IMR-90 (cell line): ENCODE results near the gene CASK. TPM values are rescaled to one million over a fixed set of nuclear protein-coding genes. Genes with fewer than 3 reads are reported as not detected.
A peak's percentile ranks its signal among the peaks of the same experiment; 100 is the strongest.

Experiments used
- ATAC-seq: fragments of 200-7000 bp; cut with Tn5 transposase; 2 replicates; pipeline ENCODE4 v1.9.1; 2020; ENCODE audit warnings: low read depth, mild to moderate bottlenecking, moderate library complexity
- BruUV-seq: library from RNA; stranded (reverse); fragments of 400-500 nt; replicated peaks from 2 replicates; lab custom pipeline; 2021; lab: Mats Ljungman, UMichigan
- CTCF ChIA-PET: fragments of 300-600 bp; formaldehyde crosslinking; extraction: SDS; loops from one replicate; lab custom pipeline; 2021; ENCODE audit warnings: antibody characterized with exemption; lab: Yijun Ruan, JAX
- POLR2A ChIA-PET: fragments of 300-600 bp; sonication (Branson Sonifier 250); formaldehyde crosslinking; loops from one replicate; lab custom pipeline; 2022; ENCODE audit warnings: antibody characterized with exemption; ENCODE audit not compliant: unreplicated experiment; lab: Charles Lee
- DNase-seq: peaks from one replicate; pipeline ENCODE4 v3.0.0; 2013
- H2AFZ ChIP-seq: replicated peaks from 2 replicates; pipeline ENCODE3; 2013; ENCODE audit warnings: low read length, mild to moderate bottlenecking; ENCODE audit not compliant: poor library complexity
- H2AK5ac ChIP-seq: 2 replicates; pipeline ENCODE4 v1.6.1; 2013; ENCODE audit warnings: low read depth, low read length, inconsistent platforms
- H2AK9ac ChIP-seq: replicated peaks from 2 replicates; pipeline ENCODE3; 2013; ENCODE audit warnings: mild to moderate bottlenecking, low read depth, low read length, moderate library complexity; ENCODE audit not compliant: poor library complexity
- H2BK120ac ChIP-seq: 2 replicates; pipeline ENCODE4 v1.6.1; 2013; ENCODE audit warnings: low read depth, low read length, inconsistent platforms
- H2BK15ac ChIP-seq: 3 replicates; pipeline ENCODE4 v1.6.1; 2013; ENCODE audit warnings: low read depth, low read length, inconsistent platforms
- H2BK20ac ChIP-seq: 2 replicates; pipeline ENCODE4 v1.6.1; 2013; ENCODE audit warnings: low read depth, mild to moderate bottlenecking, inconsistent platforms, low read length, moderate library complexity
- H2BK5ac ChIP-seq: 2 replicates; pipeline ENCODE4 v1.6.1; 2013; ENCODE audit warnings: mild to moderate bottlenecking, low read depth, low read length, inconsistent platforms; ENCODE audit not compliant: poor library complexity, severe bottlenecking
- H3K14ac ChIP-seq: replicated peaks from 2 replicates; pipeline ENCODE4 v1.6.1; 2013; ENCODE audit warnings: low read depth, low read length, inconsistent platforms
- H3K18ac ChIP-seq: 2 replicates; pipeline ENCODE4 v1.6.1; 2013; ENCODE audit warnings: low read depth, low read length, control low read depth
- H3K23ac ChIP-seq: 2 replicates; pipeline ENCODE4 v1.6.1; 2013; ENCODE audit warnings: low read depth, low read length, inconsistent platforms
- H3K27ac ChIP-seq: 2 replicates; pipeline ENCODE4 v1.5.1; 2013; ENCODE audit warnings: mild to moderate bottlenecking, control low read depth, low read length; ENCODE audit not compliant: insufficient read depth
- H3K27me3 ChIP-seq: 2 replicates; pipeline ENCODE4 v1.6.1; 2013; ENCODE audit warnings: low read length; ENCODE audit not compliant: control insufficient read depth, insufficient read depth
- H3K36me3 ChIP-seq: 2 replicates; pipeline ENCODE4 v1.6.1; 2013; ENCODE audit warnings: low read length, mixed read lengths; ENCODE audit not compliant: control insufficient read depth, insufficient read depth
- H3K4ac ChIP-seq: 2 replicates; pipeline ENCODE4 v1.6.1; 2013; ENCODE audit warnings: low read depth, low read length, inconsistent platforms
- H3K4me1 ChIP-seq: 2 replicates; pipeline ENCODE4 v1.6.1; 2013; ENCODE audit warnings: low read length, mixed read lengths; ENCODE audit not compliant: control insufficient read depth, insufficient read depth
- H3K4me2 ChIP-seq: 2 replicates; pipeline ENCODE4 v1.6.1; 2013; ENCODE audit warnings: low read depth, mild to moderate bottlenecking, control low read depth, low read length, moderate library complexity
- H3K4me3 ChIP-seq: 2 replicates; pipeline ENCODE4 v1.5.1; 2013; ENCODE audit warnings: low read depth, mild to moderate bottlenecking, control low read depth, low read length, moderate library complexity; ENCODE audit not compliant: insufficient read depth
- H3K56ac ChIP-seq: 2 replicates; pipeline ENCODE4 v1.6.1; 2013; ENCODE audit warnings: low read length, inconsistent platforms; ENCODE audit not compliant: insufficient read depth; ENCODE audit errors: extremely low read depth
- H3K79me1 ChIP-seq, 2 experiments: 2 replicates each; pipeline ENCODE4 v1.6.1; 2013; ENCODE audit warnings: low read length in 2 of 2, inconsistent platforms in 1 of 2, low read depth in 1 of 2
- H3K9ac ChIP-seq: 2 replicates; pipeline ENCODE4 v1.6.1; 2013; ENCODE audit warnings: low read depth, low read length, control low read depth
- H3K9me1 ChIP-seq: 2 replicates; pipeline ENCODE4 v1.6.1; 2013; ENCODE audit warnings: low read length, inconsistent platforms; ENCODE audit not compliant: insufficient read depth
- H3K9me3 ChIP-seq: 2 replicates; pipeline ENCODE4 v1.6.1; 2013; ENCODE audit warnings: low read length; ENCODE audit not compliant: control insufficient read depth, insufficient read depth
- H4K20me1 ChIP-seq: 2 replicates; pipeline ENCODE4 v1.6.1; 2013; ENCODE audit warnings: low read length, inconsistent platforms; ENCODE audit not compliant: insufficient read depth
- H4K5ac ChIP-seq: 2 replicates; pipeline ENCODE4 v1.6.1; 2013; ENCODE audit warnings: mild to moderate bottlenecking, low read depth, low read length, control low read depth
- H4K8ac ChIP-seq, 2 experiments: 2 replicates each; pipeline ENCODE4 v1.6.1; 2013; ENCODE audit warnings: low read depth in 2 of 2, low read length in 2 of 2, control low read depth in 1 of 2, inconsistent platforms in 1 of 2
- H4K91ac ChIP-seq: 2 replicates; pipeline ENCODE4 v1.6.1; 2013; ENCODE audit warnings: low read depth, low read length, inconsistent platforms; ENCODE audit not compliant: insufficient read depth
- BHLHE40 ChIP-seq: fragments of 150-350 bp; IDR thresholded peaks from 2 replicates; pipeline ENCODE4 v1.6.1; 2016; ENCODE audit warnings: mild to moderate bottlenecking, low read depth, low read length
- CEBPB ChIP-seq: IDR thresholded peaks from 2 replicates; pipeline ENCODE4 v1.6.1; 2012; ENCODE audit warnings: low read depth, low read length, improper control_type of control experiment
- CHD1 ChIP-seq: IDR thresholded peaks from 2 replicates; pipeline ENCODE4 v1.6.1; 2012; ENCODE audit warnings: low read depth, low read length, improper control_type of control experiment
- CTCF ChIP-seq: conservative IDR thresholded peaks from 2 replicates; pipeline ENCODE4 v1.5.1; 2012; ENCODE audit warnings: mild to moderate bottlenecking, low read depth, low read length, improper control_type of control experiment
- ELK1 ChIP-seq: fragments of 150-350 bp; IDR thresholded peaks from 2 replicates; pipeline ENCODE4 v1.6.1; 2016; ENCODE audit warnings: low read depth, mild to moderate bottlenecking, low read length, moderate library complexity, borderline replicate concordance
- FOS ChIP-seq: fragments of 150-350 bp; IDR thresholded peaks from 2 replicates; pipeline ENCODE4 v1.6.1; 2016; ENCODE audit warnings: low read depth, low read length
- MAFK ChIP-seq: IDR thresholded peaks from 2 replicates; pipeline ENCODE4 v1.6.1; 2012; ENCODE audit warnings: low read depth, low read length, improper control_type of control experiment
- MAZ ChIP-seq: IDR thresholded peaks from 2 replicates; pipeline ENCODE4 v1.6.1; 2012; ENCODE audit warnings: low read depth, mild to moderate bottlenecking, low read length, improper control_type of control experiment, moderate library complexity, borderline replicate concordance
- MXI1 ChIP-seq: IDR thresholded peaks from 2 replicates; pipeline ENCODE4 v1.6.1; 2012; ENCODE audit warnings: low read depth, mild to moderate bottlenecking, low read length, moderate library complexity, borderline replicate concordance
- NFE2L2 ChIP-seq: fragments of 150-350 bp; IDR thresholded peaks from 2 replicates; pipeline ENCODE4 v1.6.1; 2016; ENCODE audit warnings: low read depth, mild to moderate bottlenecking, low read length
- POLR2A ChIP-seq: IDR thresholded peaks from 2 replicates; pipeline ENCODE4 v1.6.1; 2012; ENCODE audit warnings: mild to moderate bottlenecking, low read depth, low read length
- RAD21 ChIP-seq: IDR thresholded peaks from 2 replicates; pipeline ENCODE4 v1.6.1; 2012; ENCODE audit warnings: low read length, improper control_type of control experiment
- RCOR1 ChIP-seq: IDR thresholded peaks from 2 replicates; pipeline ENCODE4 v1.6.1; 2012; ENCODE audit warnings: mild to moderate bottlenecking, low read length, improper control_type of control experiment; ENCODE audit not compliant: insufficient replicate concordance
- RFX5 ChIP-seq: IDR thresholded peaks from 2 replicates; pipeline ENCODE4 v1.8.0; 2012; ENCODE audit warnings: low read depth, mild to moderate bottlenecking, low read length, moderate library complexity
- SMC3 ChIP-seq: fragments of 150-350 bp; IDR thresholded peaks from 2 replicates; pipeline ENCODE4 v1.6.1; 2016; ENCODE audit warnings: low read depth, mild to moderate bottlenecking, antibody characterized with exemption, low read length, moderate library complexity
- WGBS, 2 experiments: methylation state at CpG; one replicate each; pipeline versions ENCODE4 v1.1.5 to v1.1.7; 2013; ENCODE audit warnings: missing lambda C conversion rate in 2 of 2; ENCODE audit not compliant: insufficient read length in 1 of 2; ENCODE audit errors: extremely low coverage in 2 of 2; 5-methylcytosine and 5-hydroxymethylcytosine counted together
- dilution Hi-C: fragments of 300-500 bp; cut with HindIII; formaldehyde crosslinking; loops from one replicate; pipeline ENCODE4 v1.14.3; 2018; ENCODE audit warnings: low sequenced_read_pairs; ENCODE audit not compliant: unreplicated experiment
- in situ Hi-C: fragments of 300-500 bp; cut with MboI; formaldehyde crosslinking; loops from 3 replicates; pipeline ENCODE4 v1.14.3; 2019; ENCODE audit warnings: low sequenced_read_pairs, inconsistent platforms, mixed read lengths
- intact Hi-C: fragments of 100-400 bp; cut with micrococcal nuclease; formaldehyde crosslinking; loops from 2 replicates; pipeline ENCODE4 v1.10.0; 2022
- polyA plus RNA-seq, 3 experiments: library from polyadenylated mRNA; depleted of rRNA; stranded (reverse); fragments of >200 nt; gene quantifications; 2 replicates each; pipeline ENCODE4 v1.2.3, GENCODE V29; 2012; ENCODE audit warnings: low replicate concordance in 1 of 3
- total RNA-seq: library from RNA; depleted of rRNA; stranded (reverse); fragments of >200 nt; gene quantifications from 2 replicates; pipeline ENCODE4 v1.2.3, GENCODE V29; 2012
- TF ChIP-seq, protein P1 (sequence below): fragments of 150-350 bp; IDR thresholded peaks from 2 replicates; pipeline ENCODE4 v1.6.1; 2017; ENCODE audit warnings: mild to moderate bottlenecking, antibody characterized with exemption, low read length, low read depth

CASK gene
- total and polyA plus RNA-seq, 2 of the 4 experiments (the other 2 are of a cell fraction) = 9.4 to 17.7 TPM

DNA sequence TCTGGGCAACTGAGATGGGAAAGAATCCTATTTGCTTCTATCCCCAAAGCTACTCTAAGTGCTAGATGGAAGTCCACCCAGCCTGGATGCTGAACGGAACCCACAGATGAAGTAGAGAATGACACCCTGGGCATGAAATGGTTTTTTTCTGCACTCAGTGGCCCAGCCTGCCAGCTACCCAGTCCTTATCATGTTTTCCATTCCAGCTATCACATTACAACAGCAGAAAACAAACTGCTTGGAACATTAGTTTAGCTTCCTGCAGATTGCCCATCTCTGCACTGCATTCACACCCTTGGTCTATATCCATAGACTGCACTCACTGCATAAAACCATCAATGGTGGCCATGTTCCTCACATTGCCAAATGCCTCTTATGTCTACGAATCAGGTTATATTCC, 397.1 kb downstream of the CASK start:
- no peak overlapping the region for H4K5ac ChIP-seq
- H3K23ac ChIP-seq = no peak overlapping the region
- H2BK5ac ChIP-seq = no peak overlapping the region
- dilution Hi-C loops = no loop called here
- no peak overlapping the region for H3K56ac ChIP-seq
- peaks cover 16% of the 10 kb centered on the region for H3K36me3 ChIP-seq
- in situ Hi-C loops = no loop called here
- H3K27me3 ChIP-seq = peaks cover 9% of the 10 kb centered on the region
- no peak overlapping the region for H3K9ac ChIP-seq
- no CpG with 5 or more reads among the region's 2 CpGs for WGBS, 2 experiments
- H2AFZ ChIP-seq = no peak overlapping the region
- ATAC-seq = no peak
- 0 out of 4 replicates have a peak overlapping the region, but pooled peaks of 1 of the 2 experiments have one; percentile 3 for H4K8ac ChIP-seq
- ChIA-PET CTCF (interaction anchor here (0.9 kb wide), 1 partner anchor 14 kb away, joined by 3 read pairs; no protein-coding TSS in a partner anchor), POLR2A (no interaction called here)
- H4K20me1 ChIP-seq = no peaks in the 10 kb centered on the region; the same call in 1 of the 2 replicates
- no peak overlapping the region for H3K27ac ChIP-seq
- peak overlapping the region; percentile 56; the same call in 1 of the 2 replicates for H2AK5ac ChIP-seq
- no peak overlapping the region for H3K18ac ChIP-seq
- no peak overlapping the region for H2BK15ac ChIP-seq
- H3K14ac ChIP-seq = no peak overlapping the region
- no peak for DNase-seq
- no peak for TF ChIP-seq MAFK
- TF ChIP-seq NFE2L2 = no peak
- TF ChIP-seq CHD1 = no peak
- TF ChIP-seq FOS = no peak
- no peak for TF ChIP-seq SMC3
- TF ChIP-seq MAZ = no peak
- TF ChIP-seq RCOR1 = no peak
- no peak for TF ChIP-seq CEBPB
- no peak for TF ChIP-seq ELK1
- no peak for TF ChIP-seq RFX5
- TF ChIP-seq MXI1 = no peak
- TF ChIP-seq RAD21 = no peak
- TF ChIP-seq CTCF = no peak
- TF ChIP-seq POLR2A = no peak
- TF ChIP-seq BHLHE40 = no peak
- TF ChIP-seq, protein P1, sequence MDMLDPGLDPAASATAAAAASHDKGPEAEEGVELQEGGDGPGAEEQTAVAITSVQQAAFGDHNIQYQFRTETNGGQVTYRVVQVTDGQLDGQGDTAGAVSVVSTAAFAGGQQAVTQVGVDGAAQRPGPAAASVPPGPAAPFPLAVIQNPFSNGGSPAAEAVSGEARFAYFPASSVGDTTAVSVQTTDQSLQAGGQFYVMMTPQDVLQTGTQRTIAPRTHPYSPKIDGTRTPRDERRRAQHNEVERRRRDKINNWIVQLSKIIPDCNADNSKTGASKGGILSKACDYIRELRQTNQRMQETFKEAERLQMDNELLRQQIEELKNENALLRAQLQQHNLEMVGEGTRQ = no peak
- no peak overlapping the region for H4K91ac ChIP-seq
- no TSS peak for BruUV-seq
- H3K4me1 ChIP-seq = peaks cover 2% of the 10 kb centered on the region
- no peak overlapping the region for H3K4me2 ChIP-seq
- no peak overlapping the region for H3K4me3 ChIP-seq
- 0 out of 2 replicates have a peak overlapping the region, but pooled peaks have one; percentile 7 for H3K4ac ChIP-seq
- H3K9me1 ChIP-seq = peaks cover 5% of the 10 kb centered on the region; the same call in 1 of the 2 replicates
- no peaks in the 10 kb centered on the region for H3K9me3 ChIP-seq
- peak overlapping the region; percentile 30; the same call in 1 of the 2 replicates for H2BK20ac ChIP-seq
- H3K79me1 ChIP-seq = no peaks in the 10 kb centered on the region
- no peak overlapping the region for H2BK120ac ChIP-seq
- intact Hi-C loops = loop anchor here (5.0 kb wide), 1 partner anchor 174 kb away; no protein-coding TSS in a partner anchor
- no peak overlapping the region for H2AK9ac ChIP-seq
